Liver (tissue), 9 donors: ENCODE data around the gene PTHLH. TPM values are rescaled to one million over a fixed set of nuclear protein-coding genes. Genes with fewer than 3 reads are reported as not detected.

Source experiments
- DNase-seq: peaks from one replicate; pipeline ENCODE4 v3.0.0-alpha.2; 2017; ENCODE audit warnings: low spot score
- H3K27ac ChIP-seq, 2 donors: one replicate each; pipeline ENCODE4 v1.7.0; 2013; ENCODE audit warnings: inconsistent platforms in 2 of 2, low read length in 2 of 2, control low read depth in 1 of 2, low read depth in 1 of 2, mild to moderate bottlenecking in 1 of 2
- H3K27me3 ChIP-seq, 4 donors: one replicate each; pipeline versions ENCODE4 v1.6.1 to v1.7.0; 2013; ENCODE audit warnings: low read length in 3 of 4, inconsistent platforms in 1 of 4, mild to moderate bottlenecking in 1 of 4, moderate library complexity in 1 of 4; ENCODE audit not compliant: control insufficient read depth in 4 of 4, insufficient read depth in 4 of 4
- H3K36me3 ChIP-seq, 4 donors: one replicate each; pipeline versions ENCODE4 v1.6.1 to v1.7.0; 2013; ENCODE audit warnings: low read length in 3 of 4, mild to moderate bottlenecking in 3 of 4, low read depth in 1 of 4, moderate library complexity in 1 of 4; ENCODE audit not compliant: control insufficient read depth in 4 of 4, insufficient read depth in 3 of 4
- H3K4me1 ChIP-seq, 4 donors: one replicate each; pipeline versions ENCODE4 v1.6.1 to v1.7.0; 2013; ENCODE audit warnings: low read length in 3 of 4, mild to moderate bottlenecking in 3 of 4, moderate library complexity in 1 of 4; ENCODE audit not compliant: control insufficient read depth in 4 of 4, insufficient read depth in 4 of 4
- H3K4me3 ChIP-seq, 3 donors: one replicate each; pipeline versions ENCODE4 v1.6.1 to v1.7.0; 2013; ENCODE audit warnings: low read length in 3 of 3, control low read depth in 1 of 3, low read depth in 1 of 3, mild to moderate bottlenecking in 1 of 3
- H3K9ac ChIP-seq, 2 donors: one replicate each; pipeline ENCODE4 v1.7.0; 2013; ENCODE audit warnings: low read length in 2 of 2, mild to moderate bottlenecking in 2 of 2, moderate library complexity in 2 of 2, control low read depth in 1 of 2, low read depth in 1 of 2
- H3K9me3 ChIP-seq, 4 donors: one replicate each; pipeline versions ENCODE4 v1.6.1 to v1.7.0; 2013; ENCODE audit warnings: low read length in 3 of 4; ENCODE audit not compliant: control insufficient read depth in 4 of 4
- ATF3 ChIP-seq: IDR thresholded peaks from 2 replicates; pipeline ENCODE4 v1.6.1; 2016; ENCODE audit warnings: antibody characterized with exemption
- FOXA1 ChIP-seq: IDR thresholded peaks from 2 replicates; pipeline ENCODE4 v1.6.1; 2016; ENCODE audit warnings: antibody characterized with exemption
- FOXA2 ChIP-seq: IDR thresholded peaks from 2 replicates; pipeline ENCODE4 v1.6.1; 2016; ENCODE audit warnings: antibody characterized with exemption
- GABPA ChIP-seq, 2 donors: IDR thresholded peaks in 1 of 2; conservative IDR thresholded peaks in 1 of 2; 2 replicates each; pipeline ENCODE4 v1.6.1; 2016; ENCODE audit warnings: antibody characterized with exemption in 2 of 2, mild to moderate bottlenecking in 1 of 2, moderate library complexity in 1 of 2
- HNF4A ChIP-seq, 2 donors: conservative IDR thresholded peaks; 2 replicates each; pipeline ENCODE4 v1.6.1; 2016; ENCODE audit warnings: antibody characterized with exemption in 2 of 2, mild to moderate bottlenecking in 2 of 2
- HNF4G ChIP-seq: IDR thresholded peaks from 2 replicates; pipeline ENCODE4 v1.6.1; 2016; ENCODE audit warnings: antibody characterized with exemption
- JUND ChIP-seq, 2 donors: IDR thresholded peaks; 2 replicates each; pipeline ENCODE4 v1.6.1; 2016; ENCODE audit warnings: antibody characterized with exemption in 2 of 2
- NR2F2 ChIP-seq: IDR thresholded peaks from 2 replicates; pipeline ENCODE4 v1.6.1; 2016; ENCODE audit warnings: antibody characterized with exemption
- RAD21 ChIP-seq, 2 donors: IDR thresholded peaks; 2 replicates each; pipeline ENCODE4 v1.6.1; 2016; ENCODE audit warnings: antibody characterized with exemption in 2 of 2, mild to moderate bottlenecking in 2 of 2
- REST ChIP-seq: IDR thresholded peaks from 2 replicates; pipeline ENCODE4 v1.6.1; 2016; ENCODE audit warnings: antibody characterized with exemption, mild to moderate bottlenecking
- RXRA ChIP-seq, 2 donors: IDR thresholded peaks; 2 replicates each; pipeline ENCODE4 v1.6.1; 2017 to 2018; ENCODE audit warnings: antibody characterized with exemption in 2 of 2, mild to moderate bottlenecking in 1 of 2
- SP1 ChIP-seq: IDR thresholded peaks from 2 replicates; pipeline ENCODE4 v1.6.1; 2018; ENCODE audit warnings: antibody characterized with exemption, mild to moderate bottlenecking
- TAF1 ChIP-seq: conservative IDR thresholded peaks from 2 replicates; pipeline ENCODE4 v1.6.1; 2016; ENCODE audit warnings: antibody characterized with exemption, mild to moderate bottlenecking
- YY1 ChIP-seq: IDR thresholded peaks from 2 replicates; pipeline ENCODE4 v1.6.1; 2016; ENCODE audit warnings: antibody characterized with exemption, mild to moderate bottlenecking
- ZBTB33 ChIP-seq: IDR thresholded peaks from 2 replicates; pipeline ENCODE4 v1.6.1; 2016; ENCODE audit warnings: antibody characterized with exemption
- WGBS: extraction: QIAGEN DNeasy Blood & Tissue Kit; methylation state at CpG from one replicate; pipeline ENCODE4 v1.1.7; 2013; 5-methylcytosine and 5-hydroxymethylcytosine counted together
- polyA plus RNA-seq, 2 donors: library from polyadenylated mRNA; stranded (reverse) in 1 of 2; unstranded in 1 of 2; fragments of 200-250 nt in 1 of 2; fragments of >200 nt in 1 of 2; fragmentation: Nextera tagmentation in 1 of 2; extraction: Ambion mirVana in 1 of 2; gene quantifications; one replicate each; pipeline versions ENCODE4 v1.2.1 to v1.2.3, GENCODE V29; 2013 to 2015
- total RNA-seq, 2 donors: library from RNA; depleted of rRNA; stranded (reverse); fragments of >200 nt; gene quantifications; one replicate each; pipeline ENCODE4 v1.2.3, GENCODE V29; 2014
- donor health status: healthy.
- donor health status: healthy.
- donor health status: healthy.
- donor health status: healthy.
- donor health status: healthy.

PTHLH gene
- total and polyA plus RNA-seq, 4 donors, result not detected

GRCh38 chr12:27965411-27965810 lies 7.1 kb downstream of the PTHLH start:
- no peaks in the 10 kb centered on the region for H3K9me3 ChIP-seq
- DNase-seq, result no peak
- no peak for TF ChIP-seq RXRA (IDR thresholded peaks at IDR 0.05)
- TF ChIP-seq SP1, result no peak
- no peak for TF ChIP-seq FOXA2
- no peak for TF ChIP-seq TAF1
- no peak for TF ChIP-seq FOXA1
- no peak for TF ChIP-seq YY1
- no peak for TF ChIP-seq NR2F2
- no peak for TF ChIP-seq HNF4A (conservative IDR thresholded peaks at IDR 0.05)
- no peak for TF ChIP-seq ATF3
- no peak for TF ChIP-seq HNF4G
- no peak for TF ChIP-seq JUND (IDR thresholded peaks at IDR 0.05)
- TF ChIP-seq GABPA (IDR thresholded peaks at IDR 0.05 in 1 of 2, conservative IDR thresholded peaks at IDR 0.05 in 1 of 2), result no peak
- TF ChIP-seq REST, result no peak
- TF ChIP-seq RAD21 (IDR thresholded peaks at IDR 0.05), result no peak
- peaks cover 0 to 20% (median 10%) of the 10 kb centered on the region in 4 donors for H3K27me3 ChIP-seq
- H3K36me3 ChIP-seq, result no peaks in the 10 kb centered on the region
- H3K4me3 ChIP-seq, result no peak overlapping the region
- WGBS, result 46% methylated on average over 1 of the region's 1 CpG
- H3K9ac ChIP-seq, result no peak overlapping the region
- peaks cover 4 to 17% (median 13%) of the 10 kb centered on the region in 4 donors for H3K4me1 ChIP-seq
- H3K27ac ChIP-seq, result no peak overlapping the region

GRCh38 chr12:27964123-27964522 lies 8.4 kb downstream of the PTHLH start:
- TF ChIP-seq FOXA1 (no peak), YY1 (no peak), ZBTB33 (no peak)

More at GRCh38 chr12:27964123-27964522, 8.4 kb downstream of the PTHLH start:
- Histone ChIP-seq H3K27ac (no peak overlapping the region), H3K9me3 (no peaks in the 10 kb centered on the region), H3K4me1 (peaks cover 1 to 5% (median 4%) of the 10 kb centered on the region in 4 donors), H3K27me3 (peaks cover 0 to 20% (median 6%) of the 10 kb centered on the region in 4 donors), H3K4me3 (no peak overlapping the region), H3K9ac (no peak overlapping the region), H3K36me3 (no peaks in the 10 kb centered on the region)
- no peak for DNase-seq
- whole genome bisulfite sequencing, result 36% methylated on average over 4 of the region's 4 CpGs
